CD4-positive, alpha-beta T cell treated with Interleukin-1 beta for 1 hour (primary cell): ENCODE results near the gene CALCOCO1.
"Not testable (repeated sequence)": the region's sequence is repeated elsewhere in the genome, so short reads cannot be mapped to it uniquely, and the experiment has no call there.

Source experiments
- DNase-seq, 2 donors: peaks; one replicate each; pipeline ENCODE4 v3.0.0-alpha.2; 2020 to 2022

Gene CALCOCO1, protein sequence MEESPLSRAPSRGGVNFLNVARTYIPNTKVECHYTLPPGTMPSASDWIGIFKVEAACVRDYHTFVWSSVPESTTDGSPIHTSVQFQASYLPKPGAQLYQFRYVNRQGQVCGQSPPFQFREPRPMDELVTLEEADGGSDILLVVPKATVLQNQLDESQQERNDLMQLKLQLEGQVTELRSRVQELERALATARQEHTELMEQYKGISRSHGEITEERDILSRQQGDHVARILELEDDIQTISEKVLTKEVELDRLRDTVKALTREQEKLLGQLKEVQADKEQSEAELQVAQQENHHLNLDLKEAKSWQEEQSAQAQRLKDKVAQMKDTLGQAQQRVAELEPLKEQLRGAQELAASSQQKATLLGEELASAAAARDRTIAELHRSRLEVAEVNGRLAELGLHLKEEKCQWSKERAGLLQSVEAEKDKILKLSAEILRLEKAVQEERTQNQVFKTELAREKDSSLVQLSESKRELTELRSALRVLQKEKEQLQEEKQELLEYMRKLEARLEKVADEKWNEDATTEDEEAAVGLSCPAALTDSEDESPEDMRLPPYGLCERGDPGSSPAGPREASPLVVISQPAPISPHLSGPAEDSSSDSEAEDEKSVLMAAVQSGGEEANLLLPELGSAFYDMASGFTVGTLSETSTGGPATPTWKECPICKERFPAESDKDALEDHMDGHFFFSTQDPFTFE

DNA sequence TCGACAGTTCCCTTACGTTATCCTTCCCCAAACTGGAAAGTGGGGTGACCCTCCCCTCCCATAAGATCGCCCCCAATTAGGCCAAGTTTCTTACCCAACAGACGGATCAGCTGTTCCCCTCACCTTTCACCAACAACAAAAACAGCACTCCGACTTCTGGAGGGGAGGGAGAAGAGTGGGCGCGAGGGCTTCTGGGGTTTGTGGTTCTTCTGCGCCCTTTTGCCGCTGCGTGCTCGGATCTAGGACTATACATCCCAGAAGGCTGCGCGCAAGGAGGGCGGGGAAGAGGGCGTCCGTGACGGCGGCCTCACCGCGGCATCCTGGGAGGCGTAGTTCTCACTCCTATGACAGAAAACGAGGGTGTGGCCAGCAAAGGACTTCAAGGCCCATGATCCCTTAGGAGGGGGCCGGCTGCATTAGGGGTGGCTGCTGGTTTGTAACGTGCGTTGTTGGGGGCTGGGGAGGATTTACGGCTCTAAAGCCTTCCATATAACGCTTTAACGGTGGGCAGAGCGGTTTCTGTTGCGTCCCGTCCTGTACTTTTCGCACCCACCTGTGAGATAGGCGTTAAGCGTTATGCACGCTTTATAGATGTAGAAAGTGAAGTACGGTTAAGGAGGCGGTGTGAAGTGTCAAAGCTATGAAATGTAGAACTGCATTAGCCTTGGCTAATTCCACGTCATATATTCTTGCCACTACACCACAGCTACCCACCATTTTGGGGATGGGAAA, at the start of gene CALCOCO1:
Gene CALCOCO1 (minus strand): TSS at position 143 of the 732 bp plus-strand sequence. CDS start 2,210 bp downstream, outside the sequence.
- peak; percentile 97 for DNase-seq

DNA sequence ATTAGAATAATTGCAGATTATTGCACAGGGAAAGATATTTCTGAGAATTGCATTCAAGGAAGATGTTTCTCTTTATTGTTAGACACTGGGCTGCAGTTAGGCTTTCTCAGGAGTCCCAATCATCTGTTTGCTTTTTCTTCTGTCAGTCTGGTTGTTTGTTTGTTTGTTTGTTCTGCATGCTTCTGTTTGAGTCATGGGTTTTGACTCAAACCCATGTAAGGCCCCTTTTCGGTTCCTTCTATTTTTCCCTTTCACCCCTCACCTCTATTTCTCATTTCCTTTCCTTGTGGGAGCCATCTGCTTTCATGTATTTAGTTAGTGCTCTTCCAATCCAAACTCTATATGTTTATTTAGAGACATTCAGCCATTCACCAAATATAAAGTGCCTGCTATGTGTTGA, 49.6 kb upstream of the CALCOCO1 start:
- no peak for DNase-seq

DNA sequence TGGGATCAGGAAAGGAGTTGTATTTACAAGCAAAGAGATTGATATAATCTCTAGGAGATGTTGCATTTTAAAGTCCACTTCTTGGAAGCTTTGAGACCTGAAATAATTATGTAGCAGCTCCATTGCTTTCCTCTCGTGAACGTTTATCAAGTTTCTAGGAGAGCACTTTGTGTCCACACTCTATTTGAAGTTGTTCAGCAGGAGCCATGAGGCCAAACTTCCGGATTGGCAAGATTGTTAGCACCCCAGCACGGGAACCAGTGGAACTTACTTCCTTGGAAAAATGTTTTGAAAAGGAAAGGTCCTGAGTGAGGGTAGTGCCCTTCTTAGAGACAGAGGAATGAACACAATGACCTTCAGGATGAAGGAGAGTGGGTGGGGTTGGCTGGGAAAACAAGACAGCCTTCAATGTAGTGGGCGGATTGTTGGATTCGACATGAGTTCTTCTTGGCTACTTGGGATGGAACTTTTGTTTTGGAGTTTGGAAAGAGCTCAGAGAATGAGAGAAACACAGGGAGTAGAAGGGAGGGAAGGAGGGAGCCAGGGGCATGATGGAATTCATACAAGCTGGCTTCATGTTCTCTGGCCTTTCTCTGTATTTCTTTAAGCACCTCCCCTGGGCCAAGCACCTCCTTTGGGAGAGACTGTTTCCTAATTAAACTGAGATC, 48.4 kb upstream of the CALCOCO1 start:
- DNase-seq = no peak

DNA sequence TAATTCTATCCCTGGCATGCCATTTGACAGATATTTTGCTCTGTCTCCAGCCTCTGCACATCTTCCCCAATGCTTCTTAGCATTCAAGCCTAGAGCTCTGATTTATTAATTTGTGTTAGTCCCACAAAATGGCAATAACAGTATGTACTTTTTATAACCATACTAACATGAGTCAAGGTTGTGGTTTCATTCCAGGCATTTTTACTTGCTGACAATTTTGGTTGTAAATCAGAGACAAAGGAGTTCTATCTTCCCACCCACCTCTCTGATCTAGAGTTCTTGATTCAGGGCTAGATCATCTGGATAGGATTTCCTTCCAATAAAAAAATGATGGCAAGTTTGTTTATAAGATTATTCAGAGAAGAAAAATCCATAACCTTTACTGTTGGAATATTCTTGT, 43.0 kb upstream of the CALCOCO1 start:
- no peak for DNase-seq

DNA sequence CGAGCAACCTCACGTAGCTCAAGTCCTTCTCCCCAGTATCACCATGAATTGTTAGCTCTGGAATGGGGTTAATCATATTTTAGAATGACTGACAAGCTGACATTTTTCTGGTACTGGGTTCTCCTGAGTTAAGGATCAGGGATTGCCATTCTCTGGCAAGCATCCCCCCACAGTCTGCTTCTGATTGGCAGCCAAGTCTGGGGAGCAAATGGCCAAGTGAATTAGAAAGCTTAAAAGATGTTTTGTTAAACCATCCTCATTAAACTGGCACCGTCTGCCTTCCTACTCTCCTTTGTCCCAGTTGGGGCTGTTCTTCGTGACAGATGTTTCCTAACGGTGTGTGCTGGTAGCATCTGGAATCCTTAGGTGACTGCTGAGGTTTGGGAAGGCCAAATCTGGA, 41.7 kb upstream of the CALCOCO1 start:
- no peak for DNase-seq

DNA sequence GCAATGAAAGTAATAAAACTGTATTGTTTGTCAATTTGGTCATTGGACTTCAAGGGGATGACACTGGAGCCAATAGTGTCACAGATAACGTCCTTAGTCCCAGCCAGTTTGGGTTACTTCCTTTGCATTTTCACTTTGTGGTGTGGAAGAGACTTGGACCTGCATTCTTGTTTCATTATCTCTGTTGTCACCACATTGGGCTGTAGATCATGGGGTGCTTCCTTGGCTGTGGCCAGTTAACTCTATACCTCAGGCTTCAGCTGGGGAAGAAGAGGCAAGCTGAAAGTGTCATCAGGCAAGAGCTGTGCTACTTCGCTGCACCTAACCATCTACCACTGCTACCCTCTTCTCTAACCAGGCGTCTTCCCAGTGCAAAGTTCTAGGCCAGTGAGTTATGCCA, 39.6 kb upstream of the CALCOCO1 start:
- no peak for DNase-seq

DNA sequence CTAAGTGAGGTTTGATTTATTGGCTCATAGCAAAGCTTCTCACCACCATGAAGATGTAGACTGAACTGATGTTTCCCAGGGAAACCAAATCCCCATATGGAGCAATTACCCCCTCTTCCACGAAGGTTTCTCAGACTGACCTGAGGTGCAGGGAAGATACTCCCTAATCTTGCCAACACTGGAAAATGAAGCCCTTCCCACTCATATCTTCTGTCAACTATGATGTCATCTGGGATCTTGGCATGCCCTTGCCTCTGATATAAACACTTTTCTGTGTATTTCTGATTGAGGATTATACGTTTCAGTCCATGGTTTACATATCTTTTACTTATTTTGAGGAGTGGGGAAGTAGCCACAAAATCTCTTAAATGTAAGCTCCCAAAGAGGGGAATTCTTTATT, 38.6 kb upstream of the CALCOCO1 start:
- no peak for DNase-seq

DNA sequence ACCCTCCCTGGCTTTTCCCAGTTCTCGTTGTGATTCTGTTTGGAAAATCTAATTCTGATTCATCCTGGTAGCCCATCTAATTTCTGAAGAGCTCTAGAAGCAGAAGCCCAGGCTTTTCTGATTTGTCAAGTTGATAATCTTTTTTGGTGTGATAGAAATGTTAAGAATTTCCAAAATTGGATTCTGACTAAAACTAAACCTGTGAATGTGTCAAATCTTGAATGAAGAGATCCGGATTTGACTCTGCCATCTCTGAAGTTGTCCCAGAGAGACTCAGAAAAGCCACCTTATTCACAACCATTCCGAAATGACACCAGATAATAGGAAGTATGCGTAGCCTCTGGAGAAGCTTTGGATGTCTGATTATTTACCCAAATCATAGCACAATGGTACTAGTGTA, 37.4 kb upstream of the CALCOCO1 start:
- no peak for DNase-seq

DNA sequence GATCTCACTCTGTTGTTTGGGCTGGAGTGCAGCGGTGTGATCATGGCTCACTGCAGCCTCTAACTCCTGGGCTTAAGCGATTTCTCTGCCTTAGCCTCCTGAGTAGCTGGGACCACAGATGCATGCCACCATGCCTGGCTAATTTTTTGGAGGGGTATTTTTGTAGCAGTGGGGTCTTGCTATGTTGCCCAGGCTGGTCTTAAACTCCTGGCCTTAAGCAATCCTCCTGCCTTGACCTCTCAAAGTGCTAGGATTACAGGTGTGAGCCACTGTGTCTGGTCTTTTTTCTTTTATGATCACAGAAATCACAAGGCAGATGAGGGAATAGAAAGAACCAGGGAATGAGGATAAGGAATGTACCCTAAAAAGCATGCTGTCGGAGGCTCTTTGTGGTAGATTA, 35.5 kb upstream of the CALCOCO1 start:
- not testable (repeated sequence) for DNase-seq

DNA sequence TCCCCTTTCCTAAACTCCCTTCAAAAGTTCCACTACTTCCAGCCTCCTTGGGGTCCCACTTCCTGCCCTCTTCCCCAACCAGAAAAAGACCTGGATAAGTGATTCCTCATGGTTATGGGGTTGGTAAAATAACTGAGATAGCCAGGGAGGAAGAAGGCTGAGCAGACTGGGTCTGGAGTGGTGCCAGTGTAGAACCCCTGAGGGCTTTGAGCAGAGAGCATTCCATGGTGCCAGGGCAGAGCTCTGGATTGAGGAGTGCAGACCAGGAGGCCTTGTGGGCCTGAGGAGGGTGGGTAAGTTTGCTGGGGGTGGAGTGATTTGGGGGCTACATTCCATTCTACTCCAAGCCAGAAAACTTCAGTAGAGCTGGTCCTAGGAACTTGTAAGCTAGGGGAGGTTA, 34.1 kb upstream of the CALCOCO1 start:
- DNase-seq = no peak

DNA sequence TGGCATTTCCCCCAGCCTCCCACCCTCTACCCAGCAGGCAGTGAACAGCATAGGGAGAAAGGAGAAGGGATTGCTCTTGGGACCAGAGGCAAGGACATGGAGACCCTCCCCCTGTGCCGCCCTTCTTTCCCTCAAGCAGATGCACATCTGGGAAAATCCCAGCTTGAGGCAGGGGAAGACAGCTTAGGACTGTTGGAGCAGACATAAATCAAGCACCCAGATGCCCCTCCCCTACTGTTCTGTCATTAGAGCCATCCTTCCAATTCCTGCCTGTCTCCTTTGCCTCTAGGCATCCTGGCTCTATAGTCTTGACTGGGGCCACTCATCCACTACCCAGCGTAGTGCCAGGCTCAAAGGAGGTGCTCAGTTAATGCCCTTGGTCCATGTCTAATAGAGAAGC, 32.0 kb upstream of the CALCOCO1 start:
- no peak for DNase-seq

DNA sequence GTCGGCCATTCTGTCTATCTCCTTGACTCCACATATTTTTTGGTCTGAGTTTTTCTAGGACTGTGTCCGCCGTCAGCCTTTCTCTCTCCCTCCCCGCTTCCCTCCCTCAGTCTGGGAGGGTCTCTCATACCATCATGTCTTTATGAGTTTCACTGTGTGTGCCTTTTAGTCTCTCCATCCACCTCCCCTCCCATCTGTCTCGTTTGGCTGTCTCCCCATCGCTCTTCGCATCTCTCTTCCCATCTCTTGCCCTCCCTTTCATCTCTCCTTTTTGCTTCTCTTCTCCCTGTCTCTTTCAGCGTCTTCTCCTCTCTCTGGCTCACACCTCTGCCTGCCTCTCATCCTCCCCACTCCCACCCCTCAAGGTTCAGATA, 31.5 kb upstream of the CALCOCO1 start:
- no peak for DNase-seq

DNA sequence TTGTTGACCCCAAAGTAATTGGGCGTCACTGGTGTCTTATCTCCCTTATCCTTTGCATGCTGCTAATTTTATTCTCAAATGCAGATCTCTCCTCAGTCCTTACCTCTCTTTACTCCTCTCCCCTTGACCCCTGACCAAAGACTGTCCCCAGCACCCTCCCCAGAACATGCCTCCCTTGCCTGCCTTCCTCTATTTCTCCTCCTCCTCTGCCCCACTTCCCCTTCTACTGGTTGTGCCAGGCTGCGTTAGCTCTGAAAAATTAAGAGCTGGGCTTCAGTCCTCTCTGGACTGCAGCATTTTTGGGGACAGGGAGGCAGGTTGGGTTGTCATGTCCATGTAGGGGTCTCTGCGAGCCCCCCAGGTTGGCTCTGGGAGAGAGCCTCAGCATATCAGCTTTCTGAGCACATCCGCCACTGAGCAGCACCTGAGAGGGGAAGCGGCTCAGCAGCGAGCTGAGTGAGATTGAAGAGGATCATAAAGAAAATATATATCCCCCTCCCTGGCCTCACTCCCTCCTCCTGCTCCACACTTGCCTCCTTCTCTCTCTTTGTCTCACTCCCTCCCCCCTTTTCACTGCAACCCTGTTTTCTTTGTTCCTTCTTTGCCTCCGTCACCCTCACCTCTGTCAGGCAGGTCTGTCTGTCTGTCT, 31.0 kb upstream of the CALCOCO1 start:
- no peak for DNase-seq

DNA sequence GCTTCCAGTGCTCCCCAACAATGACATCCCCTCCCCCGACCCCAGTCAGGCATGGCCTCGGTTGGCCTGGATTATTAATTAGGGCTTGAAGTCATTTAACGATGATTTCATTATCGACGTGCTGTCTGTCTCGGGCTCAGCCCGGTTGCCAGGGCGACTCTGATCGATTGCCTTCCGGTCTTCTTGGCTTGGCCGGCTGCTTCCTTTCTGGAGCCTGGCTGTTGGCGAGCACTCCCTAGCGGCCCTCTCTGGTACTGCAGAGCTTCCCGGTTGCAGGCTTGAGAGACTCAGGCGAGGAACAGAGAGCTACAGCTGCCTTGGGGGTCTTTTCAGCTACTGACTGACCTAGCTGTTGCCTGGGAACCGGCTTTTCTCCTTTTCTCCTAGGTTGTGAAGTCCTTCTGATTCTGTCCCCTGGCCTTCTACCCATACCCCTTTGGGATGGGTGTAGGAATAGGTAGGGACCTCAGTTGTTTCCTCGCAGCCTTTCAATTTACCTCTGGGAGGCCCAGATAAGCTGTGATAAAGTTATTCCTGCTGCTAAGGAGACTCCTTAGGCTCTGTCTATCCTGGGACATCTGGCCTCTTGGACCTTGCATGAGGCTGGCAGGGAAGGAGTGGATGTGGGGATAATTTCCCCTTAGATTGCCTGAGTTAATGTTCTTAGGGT, 30.0 kb upstream of the CALCOCO1 start:
- peak; percentile 77 to 84 for DNase-seq

DNA sequence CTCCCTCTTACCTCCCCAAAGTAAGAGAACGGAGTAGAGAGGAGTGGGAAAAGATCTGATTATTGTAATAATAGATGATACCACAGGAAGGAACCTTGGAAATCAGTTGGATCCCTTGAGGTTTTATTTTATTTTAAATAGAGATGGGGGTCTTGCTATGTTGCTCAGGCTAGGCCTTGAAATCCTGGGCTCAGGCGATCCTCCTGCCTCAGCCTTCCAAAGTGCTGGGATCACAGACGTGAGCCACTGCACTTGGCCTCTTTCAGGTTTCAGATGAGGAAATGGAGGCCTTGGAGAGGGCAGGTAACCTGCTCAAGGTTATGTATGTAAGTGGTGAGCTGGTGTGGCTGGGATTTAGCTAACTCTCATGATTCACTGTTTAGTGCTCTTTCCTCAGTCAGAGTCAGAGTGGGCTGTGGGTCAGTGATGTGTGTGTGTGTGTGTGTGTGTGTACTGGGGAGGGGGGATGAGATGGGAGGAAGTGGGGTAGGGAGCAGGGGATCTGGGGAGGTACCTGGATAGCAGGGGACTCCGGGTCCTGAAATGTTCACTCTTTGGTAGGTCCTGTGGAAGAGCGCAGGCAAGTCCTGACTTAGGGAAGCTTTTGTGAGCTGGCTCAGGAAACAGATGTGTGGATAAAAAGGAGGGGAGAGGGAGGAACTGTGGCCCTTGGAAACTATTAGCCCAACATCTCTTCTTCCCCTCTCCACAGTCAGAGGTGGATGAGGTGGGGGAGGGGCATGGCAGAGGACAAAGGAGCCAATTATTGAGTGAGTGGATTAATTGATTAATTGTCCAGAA, 29.2 kb upstream of the CALCOCO1 start:
- no peak for DNase-seq

DNA sequence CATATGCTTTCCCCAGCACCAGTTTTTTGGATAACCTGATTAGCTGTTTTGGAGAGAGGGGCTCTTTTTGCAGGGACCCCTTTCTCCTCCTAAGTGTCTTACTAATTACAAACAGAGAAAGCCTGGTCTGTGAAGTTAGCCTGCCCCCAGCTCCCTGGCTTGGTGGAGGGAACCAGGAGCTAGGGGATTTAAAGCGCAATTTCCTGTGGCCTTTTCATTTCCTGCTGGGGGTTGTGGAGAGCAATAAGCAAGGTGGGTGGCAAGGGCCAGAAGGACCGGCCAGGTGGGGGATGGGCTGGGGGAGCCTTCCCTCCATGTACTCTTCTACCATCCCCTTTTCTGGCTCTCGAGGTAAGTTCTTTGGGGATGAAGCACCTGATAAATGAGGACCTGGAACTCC, 28.6 kb upstream of the CALCOCO1 start:
- DNase-seq = no peak

DNA sequence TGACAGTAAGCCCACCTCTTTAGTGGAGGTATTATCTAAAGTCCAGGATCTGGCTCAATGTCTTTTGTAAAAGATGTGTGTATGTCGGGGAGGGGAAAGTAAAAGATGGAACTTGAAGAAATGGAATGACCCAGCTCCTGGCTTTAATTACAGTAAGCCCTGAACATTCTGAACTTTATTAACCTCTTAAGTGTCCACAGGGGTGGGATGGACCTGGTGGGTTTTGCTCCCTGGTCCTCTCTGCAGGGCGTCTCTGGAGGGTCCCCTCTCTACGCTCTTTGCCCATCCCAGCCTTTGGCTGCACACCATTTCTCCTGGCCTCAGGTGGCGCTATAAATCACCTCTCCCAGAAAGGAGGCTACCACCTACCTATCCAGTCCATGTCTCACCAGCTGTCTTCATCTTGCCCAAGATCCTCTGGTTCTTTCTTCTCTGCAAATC, 28.2 kb upstream of the CALCOCO1 start:
- DNase-seq = no peak

DNA sequence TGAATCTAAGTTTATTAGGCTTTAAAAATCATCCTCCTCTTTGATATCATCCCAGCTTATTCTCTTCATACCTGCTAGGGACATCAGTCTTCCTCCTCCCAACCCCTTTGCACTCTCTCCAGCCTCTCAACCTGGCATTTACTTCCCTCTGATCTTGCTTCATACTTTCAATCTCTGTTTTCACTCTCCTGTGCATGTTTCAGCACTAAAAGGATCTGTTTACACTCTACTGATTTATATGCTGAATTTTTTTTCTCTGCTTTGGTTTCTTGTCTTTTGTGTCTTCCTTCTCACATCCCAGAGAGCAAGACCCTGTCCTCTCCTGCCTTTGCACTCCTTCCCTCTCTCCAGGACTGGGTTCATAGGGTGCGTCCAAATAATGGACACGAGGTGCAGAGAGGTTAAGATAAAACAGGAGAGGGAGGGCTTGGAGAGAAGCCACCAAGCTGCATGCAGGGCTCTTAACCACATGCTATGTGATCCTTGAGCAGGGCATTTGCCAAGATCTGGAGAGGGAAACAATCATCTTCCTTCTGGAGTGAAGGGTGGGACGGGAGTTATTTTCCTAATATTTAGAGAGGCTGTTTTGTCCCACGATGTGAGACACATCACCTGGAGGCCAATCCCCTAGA, 27.5 kb upstream of the CALCOCO1 start:
- no peak for DNase-seq

DNA sequence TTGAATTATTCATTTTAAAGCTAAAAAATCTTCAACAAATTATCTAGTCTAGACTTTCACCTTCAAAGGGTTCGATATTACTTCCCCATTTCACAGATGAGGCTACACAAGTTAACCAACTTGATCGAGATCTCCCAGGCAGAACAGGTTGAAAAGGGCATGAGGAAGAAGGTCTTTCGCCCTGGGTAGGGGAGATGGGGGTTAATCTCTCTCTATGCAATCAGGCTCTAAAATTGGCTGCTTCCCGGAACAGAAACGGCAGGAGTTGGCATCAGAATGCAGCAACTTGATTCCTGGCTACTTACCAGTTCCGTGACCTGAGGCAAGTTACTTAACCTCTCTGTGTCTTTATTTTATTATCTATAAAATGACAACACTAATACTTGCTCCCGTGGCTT, 26.9 kb upstream of the CALCOCO1 start:
- no peak for DNase-seq

DNA sequence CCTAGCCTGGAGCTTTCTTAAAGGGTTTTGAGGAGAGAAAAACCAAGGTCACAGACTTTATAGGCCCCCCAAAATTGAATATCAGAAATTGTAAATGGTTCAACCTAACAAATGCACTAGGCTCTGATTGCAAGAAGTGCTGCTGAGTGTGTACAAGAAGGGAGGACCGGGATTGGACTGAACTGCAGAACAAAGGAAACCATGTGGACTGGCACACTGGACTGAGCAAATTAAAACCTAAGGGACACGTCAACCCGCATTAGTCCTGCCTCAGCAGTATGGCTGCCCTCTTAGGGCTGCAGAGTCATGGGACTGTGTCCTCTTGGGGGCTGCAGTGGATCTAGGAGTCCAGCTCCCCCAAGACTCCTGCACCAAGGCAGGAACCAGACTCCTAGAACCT, 25.4 kb upstream of the CALCOCO1 start:
- DNase-seq = no peak

DNA sequence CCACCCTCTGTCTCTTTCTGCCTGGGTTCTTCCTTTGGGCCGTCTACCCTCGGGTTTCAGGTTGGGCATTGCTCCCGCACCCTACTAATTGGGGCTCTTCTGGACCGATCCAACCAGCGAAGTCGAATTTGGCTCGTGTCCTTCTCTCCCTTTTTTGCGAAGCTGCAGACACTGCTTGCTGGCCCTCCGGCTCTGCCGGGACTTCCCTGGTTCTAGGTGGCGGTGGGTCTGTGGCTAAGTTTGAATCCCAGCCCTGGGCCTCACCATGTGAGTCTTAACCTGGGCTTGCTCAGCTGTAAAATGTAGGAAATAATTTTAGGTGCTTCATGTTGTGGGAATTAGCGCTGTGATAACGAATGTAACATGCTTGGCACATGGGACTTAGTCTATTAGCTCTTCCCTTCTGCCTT, 24.9 kb upstream of the CALCOCO1 start:
- no peak for DNase-seq
